HG02973 (cell line): Measurements from ENCODE around the gene TNFAIP1.
A peak's percentile ranks its signal among the peaks of the same experiment; 100 is the strongest.

Experiments used
- ATAC-seq: cut with Tn5 transposase; IDR thresholded peaks from one replicate; pipeline ENCODE4 v1.9.1; 2021; ENCODE audit warnings: moderate library complexity; ENCODE audit not compliant: unreplicated experiment

The TNFAIP1 gene

DNA sequence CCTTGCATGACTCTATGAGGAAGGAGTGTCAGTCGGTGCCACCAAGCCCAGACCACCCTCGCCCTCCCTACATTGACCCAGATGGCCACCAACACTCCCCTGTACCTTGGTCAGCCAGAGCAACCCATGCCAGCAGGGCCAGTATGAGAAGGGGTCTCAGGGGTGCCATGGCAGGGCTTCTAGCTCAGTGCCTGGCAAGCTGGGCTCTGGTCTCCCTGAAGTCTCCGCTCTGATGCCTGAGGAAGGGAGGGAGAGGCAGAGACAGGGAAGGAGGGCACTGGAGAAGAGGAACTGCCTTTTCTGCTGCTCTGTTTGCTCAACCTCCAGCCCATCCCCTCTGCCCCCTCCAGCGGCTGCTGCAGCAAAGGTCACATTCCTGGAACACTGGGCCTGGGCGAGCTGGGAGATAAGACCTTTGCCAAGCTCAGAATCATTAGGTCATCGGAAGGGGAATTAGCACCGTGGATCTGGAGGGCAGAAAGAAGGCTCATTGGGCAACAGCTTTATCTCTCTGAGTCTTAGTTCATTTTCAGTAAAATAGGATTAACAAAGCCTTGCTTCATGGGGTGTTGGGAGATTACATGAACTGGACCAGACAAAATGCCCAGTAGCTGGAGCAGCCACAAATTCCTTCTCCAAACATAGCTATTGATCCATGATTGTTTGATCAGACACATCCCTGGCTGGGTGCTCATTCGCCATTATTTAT, 34.6 kb downstream of the TNFAIP1 start, which contains the start of gene VTN:
Gene VTN, minus strand, starts transcription at position 273 of the 709 bp plus-strand sequence. Its CDS starts 104 bp downstream, at position 169.
- no peak for ATAC-seq

DNA sequence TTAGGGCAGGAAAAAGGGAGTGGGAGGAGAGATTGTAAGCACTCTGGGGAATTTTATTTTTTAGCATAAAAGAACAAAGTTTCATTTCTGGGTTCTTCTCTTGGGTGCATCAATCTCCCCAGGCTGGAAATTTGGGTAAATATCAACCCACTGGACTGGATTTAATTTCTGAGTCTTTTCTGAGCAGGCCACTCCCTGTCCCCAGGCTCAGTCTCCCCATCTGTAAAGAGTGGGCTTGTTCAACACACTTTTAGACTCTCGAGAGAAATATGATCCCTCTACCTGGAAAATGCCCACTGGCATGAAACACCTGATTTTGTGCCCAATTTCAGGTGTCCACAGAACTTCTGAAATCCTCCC, 35.2 kb downstream of the TNFAIP1 start:
- ATAC-seq, result no peak

DNA sequence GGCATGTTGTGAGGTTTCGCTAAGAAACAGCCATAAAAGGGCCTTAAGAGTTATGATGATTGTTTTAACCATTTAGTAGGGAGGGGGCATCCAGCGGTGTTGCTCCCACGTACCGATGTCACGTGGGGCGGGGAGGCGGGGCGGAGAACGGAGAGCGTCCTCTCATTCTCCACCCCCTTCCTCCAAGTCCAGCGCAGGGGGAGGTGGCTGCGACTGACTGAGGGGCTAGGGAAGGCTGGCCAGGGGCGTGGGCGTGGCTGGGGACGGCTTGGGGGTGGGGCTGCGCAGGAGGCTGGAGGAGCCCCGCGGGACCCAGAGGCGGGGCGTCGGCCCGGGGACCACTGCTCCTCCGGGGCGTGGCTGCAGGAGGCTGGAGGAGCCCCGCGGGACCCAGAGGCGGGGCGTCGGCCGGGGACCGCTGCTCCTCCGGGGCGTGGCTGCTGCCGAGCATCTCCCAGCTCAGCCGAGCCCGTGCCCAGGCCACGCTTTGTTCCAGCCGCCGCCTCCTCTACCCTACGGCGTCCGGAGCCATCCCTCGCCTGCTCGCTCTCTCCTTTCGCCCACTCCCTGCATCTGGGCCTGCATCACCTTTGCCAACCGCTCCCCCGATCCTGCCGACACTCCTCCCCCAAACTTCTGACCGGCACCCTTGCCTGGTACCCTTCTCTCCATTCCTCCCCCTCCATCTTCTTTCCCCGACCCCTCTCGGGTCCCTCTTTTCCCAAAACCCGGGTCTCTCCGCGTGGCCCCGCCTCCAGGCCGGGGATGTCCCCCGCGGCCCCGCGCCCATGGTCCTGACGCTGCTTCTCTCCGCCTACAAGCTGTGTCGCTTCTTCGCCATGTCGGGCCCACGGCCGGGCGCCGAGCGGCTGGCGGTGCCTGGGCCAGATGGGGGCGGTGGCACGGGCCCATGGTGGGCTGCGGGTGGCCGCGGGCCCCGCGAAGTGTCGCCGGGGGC, 36.0 kb downstream of the TNFAIP1 start, which contains the start of gene SARM1:
Gene SARM1, plus strand, starts transcription at position 450 of the 958 bp plus-strand sequence. Its CDS starts 339 bp downstream, at position 789.
- peak; percentile 70 for ATAC-seq

DNA sequence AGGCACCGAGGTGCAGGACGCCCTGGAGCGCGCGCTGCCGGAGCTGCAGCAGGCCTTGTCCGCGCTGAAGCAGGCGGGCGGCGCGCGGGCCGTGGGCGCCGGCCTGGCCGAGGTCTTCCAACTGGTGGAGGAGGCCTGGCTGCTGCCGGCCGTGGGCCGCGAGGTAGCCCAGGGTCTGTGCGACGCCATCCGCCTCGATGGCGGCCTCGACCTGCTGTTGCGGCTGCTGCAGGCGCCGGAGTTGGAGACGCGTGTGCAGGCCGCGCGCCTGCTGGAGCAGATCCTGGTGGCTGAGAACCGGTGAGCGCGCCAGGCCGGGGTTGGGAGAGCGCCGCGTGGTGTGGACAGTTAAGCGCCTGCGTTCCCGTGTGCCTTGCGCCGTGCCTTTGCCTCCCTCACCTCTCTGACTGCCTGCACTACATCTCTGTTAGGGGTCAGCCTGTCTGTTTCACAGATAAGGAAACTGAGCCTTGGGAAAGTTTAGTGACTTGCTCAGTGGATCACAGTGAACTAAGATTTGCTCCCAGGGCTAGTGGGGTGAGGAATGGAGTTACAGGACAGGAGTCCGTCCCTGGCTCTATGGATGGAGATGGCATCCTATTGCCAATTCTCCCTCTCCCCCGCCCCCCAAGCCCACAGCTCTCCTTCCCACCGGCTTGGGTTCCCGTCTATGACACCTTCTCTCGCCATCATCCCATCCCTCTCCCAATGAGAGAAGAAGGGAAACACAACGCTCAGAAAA, 36.8 kb downstream of the TNFAIP1 start:
- no peak for ATAC-seq

DNA sequence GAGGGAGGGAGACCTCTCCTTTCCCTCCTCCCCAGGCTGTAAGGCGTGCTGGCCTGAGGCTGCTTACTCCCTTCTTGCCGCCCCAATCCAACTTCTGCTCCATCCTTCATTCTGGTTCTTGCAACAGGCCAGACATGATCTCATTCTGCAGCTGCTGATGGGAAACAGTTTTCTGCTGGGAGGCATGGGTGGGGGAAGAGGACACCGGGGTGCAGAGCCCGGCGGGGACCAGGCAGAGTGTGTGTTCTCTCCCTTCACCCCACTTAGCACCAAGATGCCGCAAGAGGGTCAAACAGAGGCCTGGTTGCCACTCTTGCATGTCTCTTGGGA, 37.3 kb downstream of the TNFAIP1 start:
- no peak for ATAC-seq

DNA sequence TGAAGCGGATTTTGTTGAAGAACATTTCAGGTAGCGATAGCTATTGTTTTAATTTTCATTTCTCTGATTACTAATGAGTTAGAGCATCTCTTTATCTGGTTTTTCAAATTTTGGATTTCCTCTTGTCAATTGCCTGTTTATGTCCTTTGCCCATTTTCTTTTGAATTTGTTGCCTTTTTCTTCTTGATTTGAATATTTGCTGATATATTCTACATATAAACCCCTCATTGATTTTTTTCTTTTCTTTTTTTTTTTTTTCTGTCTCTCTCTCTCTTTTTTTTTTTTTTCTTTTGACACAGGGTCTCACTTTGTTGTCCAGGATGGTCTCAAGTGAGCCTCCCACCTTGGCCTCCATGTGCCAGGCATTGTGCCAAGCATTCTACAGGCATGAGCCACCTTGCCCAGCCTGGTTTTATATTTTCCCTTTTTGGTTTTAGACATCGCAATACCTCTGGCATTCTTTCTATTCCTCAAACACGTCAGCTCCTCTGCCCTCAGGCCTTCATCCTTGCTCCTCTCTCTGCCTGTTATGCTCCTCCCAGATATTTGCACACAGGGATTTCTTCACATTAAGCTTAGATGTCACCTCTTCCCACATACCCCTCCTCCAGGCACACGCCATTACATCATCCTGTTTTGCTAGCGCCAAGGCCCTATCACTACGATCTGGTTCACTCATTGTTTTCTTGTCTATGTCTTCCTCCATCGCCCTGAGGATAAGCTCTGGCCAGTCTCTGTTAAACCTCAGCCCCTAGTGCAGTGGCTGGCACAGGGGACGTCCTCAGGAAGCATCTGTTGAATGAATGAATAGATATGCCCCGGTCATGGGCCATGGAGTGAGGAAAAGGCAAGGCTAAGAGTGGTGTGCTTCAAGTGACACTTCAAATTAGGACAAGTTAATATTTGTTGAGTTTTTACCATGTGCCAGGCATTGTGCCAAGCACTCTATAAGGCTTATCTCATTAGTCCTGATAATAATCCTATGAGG, 44.5 kb downstream of the TNFAIP1 start:
- ATAC-seq, result no peak

DNA sequence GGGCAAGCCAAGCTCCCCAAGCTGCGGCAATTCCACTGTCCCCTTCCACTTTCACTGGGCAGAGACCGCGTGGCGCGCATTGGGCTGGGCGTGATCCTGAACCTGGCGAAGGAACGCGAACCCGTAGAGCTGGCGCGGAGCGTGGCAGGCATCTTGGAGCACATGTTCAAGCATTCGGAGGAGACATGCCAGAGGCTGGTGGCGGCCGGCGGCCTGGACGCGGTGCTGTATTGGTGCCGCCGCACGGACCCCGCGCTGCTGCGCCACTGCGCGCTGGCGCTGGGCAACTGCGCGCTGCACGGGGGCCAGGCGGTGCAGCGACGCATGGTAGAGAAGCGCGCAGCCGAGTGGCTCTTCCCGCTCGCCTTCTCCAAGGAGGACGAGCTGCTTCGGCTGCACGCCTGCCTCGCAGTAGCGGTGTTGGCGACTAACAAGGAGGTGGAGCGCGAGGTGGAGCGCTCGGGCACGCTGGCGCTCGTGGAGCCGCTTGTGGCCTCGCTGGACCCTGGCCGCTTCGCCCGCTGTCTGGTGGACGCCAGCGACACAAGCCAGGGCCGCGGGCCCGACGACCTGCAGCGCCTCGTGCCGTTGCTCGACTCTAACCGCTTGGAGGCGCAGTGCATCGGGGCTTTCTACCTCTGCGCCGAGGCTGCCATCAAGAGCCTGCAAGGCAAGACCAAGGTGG, 45.7 kb downstream of the TNFAIP1 start:
- no peak for ATAC-seq

DNA sequence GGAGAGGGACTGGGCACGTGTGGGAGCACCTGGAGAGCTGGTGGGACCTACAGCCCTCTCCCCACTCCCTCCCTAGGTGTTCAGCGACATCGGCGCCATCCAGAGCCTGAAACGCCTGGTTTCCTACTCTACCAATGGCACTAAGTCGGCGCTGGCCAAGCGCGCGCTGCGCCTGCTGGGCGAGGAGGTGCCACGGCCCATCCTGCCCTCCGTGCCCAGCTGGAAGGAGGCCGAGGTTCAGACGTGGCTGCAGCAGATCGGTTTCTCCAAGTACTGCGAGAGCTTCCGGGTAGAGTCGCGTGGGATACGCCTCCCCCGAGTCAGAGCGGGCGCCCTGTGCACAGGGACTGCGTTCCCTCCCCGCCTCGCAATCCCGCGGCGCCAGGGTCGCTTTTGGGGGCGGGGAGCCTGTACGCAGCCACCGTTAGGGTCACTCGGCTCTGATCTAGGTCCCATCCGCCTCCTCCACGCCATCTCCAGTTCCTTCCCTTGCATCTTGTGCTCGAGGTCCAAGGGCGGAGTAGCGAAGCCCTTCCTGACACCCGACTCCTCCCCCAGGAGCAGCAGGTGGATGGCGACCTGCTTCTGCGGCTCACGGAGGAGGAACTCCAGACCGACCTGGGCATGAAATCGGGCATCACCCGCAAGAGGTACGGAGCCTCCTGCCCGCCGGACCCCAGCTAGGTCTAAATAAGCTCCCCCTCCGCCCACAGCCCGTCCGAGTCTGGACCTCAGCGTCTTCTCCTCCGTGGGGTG, 48.9 kb downstream of the TNFAIP1 start:
- peak; percentile 72 for ATAC-seq

DNA sequence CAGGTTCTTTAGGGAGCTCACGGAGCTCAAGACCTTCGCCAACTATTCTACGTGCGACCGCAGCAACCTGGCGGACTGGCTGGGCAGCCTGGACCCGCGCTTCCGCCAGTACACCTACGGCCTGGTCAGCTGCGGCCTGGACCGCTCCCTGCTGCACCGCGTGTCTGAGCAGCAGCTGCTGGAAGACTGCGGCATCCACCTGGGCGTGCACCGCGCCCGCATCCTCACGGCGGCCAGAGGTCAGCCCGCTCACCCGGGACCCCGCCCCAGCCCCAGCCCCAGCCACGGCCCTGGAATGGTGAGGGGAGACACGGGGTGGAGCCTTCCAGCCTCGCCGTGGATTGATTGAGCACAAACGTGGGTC, 49.5 kb downstream of the TNFAIP1 start:
- ATAC-seq, result peak; percentile 25

DNA sequence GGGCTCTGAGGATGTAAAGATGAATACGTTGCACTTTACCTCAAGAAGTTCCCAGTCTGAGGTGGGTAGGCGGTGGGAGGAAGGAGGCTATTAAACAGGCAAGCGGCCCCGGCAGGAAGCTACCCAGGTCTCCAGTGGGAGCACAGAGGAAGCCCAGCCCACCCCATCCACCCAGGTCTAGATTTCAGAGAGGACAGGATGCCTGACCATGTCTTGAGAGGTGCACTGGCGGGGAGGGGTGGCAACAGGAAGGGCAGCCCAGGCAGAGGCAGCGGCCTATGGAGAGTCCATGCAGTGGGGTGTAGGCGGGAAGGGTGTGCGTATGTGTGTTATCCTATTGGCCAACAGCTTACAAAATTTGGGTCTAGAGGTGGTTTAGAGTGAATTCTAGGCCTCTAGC, 49.8 kb downstream of the TNFAIP1 start:
- no peak for ATAC-seq

DNA sequence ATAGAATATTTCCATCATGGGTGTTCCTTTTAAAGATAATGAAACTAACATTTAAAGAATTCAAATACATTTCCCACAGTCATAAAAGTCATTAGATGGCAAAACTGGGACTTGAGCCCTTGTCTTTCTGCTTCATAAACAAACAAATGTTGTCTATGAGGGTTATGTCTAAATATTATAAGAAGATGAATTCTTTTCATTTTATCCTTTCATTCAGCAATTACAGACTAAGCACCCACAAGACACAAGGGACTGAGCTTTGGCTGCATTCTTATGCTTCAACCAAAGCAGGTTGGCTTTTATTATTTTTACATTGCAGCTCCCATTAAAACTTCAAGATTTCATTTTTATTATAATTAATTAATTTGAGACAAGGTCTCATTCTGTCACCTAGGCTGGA, 50.8 kb downstream of the TNFAIP1 start:
- ATAC-seq, result no peak

DNA sequence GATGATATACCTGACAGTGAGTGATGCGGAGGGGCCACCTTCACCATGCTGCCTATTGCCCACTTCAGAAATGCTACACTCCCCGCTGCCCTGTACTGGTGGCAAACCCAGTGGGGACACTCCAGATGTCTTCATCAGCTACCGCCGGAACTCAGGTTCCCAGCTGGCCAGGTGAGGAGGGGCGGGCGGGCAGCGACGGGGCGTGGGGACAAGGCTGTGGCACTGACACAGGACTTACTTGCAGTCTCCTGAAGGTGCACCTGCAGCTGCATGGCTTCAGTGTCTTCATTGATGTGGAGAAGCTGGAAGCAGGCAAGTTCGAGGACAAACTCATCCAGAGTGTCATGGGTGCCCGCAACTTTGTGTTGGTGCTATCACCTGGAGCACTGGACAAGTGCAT, 52.5 kb downstream of the TNFAIP1 start:
- ATAC-seq, result no peak

DNA sequence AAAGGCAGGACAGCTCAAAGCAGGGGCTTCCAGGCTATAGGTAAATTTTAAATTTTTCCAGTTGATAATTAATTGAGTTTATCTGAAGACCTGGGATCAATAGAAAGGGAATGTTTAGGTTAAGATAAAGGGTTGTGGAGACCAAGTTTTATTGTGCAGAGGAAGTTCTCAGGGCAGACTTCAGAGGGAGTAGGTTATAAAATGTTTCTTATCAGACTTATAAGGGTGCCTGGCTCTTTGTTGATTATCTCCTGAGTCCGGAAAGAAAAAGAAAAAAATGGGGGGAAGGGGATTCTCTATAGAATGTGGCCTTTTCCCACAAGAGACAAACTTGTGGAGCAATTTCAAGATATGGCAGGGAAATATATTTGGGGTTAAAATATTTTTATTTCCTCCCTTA, 54.6 kb downstream of the TNFAIP1 start:
- ATAC-seq, result no peak

DNA sequence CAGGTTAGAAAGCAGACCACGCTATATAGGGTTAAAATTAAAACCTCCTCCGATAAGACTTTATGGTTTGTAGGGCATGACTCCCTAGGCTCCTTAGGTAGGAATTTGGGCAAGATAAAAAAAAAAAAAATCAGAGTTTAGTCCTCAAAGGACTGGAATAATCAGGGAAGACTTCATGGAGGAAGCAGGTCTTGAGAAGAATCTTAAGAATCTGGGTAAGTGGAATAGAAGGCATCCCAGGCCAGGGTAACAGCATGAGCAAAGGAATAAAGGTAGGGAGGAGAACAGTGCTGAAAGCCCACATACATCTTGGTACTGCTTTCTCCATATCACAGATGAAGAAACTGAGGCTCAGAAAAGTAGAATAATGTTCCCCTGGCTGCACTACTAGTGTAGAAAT, 55.0 kb downstream of the TNFAIP1 start:
- no peak for ATAC-seq

DNA sequence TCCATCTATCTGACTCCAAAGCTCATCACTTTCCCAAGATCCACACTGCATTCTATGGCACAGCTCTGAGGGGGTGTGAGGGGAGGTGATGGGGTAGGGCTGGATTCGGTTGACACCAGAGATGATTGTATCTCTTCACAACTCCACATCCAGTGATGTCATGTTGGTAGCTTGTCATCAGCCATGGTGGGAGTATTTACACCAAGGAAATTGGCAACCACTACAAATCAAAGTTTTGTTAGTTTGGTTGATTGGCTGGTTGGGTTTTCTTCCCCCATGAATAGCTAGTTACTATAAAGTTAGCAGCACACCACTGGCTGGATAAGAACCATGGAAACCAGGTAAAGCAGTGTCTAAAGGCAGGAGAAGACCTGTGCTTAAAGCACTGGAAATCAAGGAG, 55.4 kb downstream of the TNFAIP1 start:
- no peak for ATAC-seq

DNA sequence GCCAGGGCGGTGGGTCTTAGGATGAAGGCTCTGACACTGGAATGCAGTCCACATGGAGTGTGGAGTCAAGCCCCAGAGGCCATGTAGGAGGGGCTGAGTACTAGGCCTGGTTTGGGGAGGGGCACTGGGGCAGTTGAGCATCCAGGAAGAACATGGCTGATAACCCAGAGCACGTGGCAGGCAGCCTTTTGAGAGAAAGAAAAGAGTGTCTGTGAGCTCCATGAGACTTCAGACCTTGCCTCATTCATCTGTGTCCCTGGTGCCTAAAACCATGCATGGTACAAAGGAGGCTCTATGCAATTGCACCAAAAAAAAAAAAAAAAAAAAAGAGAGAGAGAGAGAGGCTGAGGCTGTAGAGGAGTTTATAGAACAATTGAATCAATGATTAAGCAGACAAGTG, 55.8 kb downstream of the TNFAIP1 start:
- no peak for ATAC-seq

DNA sequence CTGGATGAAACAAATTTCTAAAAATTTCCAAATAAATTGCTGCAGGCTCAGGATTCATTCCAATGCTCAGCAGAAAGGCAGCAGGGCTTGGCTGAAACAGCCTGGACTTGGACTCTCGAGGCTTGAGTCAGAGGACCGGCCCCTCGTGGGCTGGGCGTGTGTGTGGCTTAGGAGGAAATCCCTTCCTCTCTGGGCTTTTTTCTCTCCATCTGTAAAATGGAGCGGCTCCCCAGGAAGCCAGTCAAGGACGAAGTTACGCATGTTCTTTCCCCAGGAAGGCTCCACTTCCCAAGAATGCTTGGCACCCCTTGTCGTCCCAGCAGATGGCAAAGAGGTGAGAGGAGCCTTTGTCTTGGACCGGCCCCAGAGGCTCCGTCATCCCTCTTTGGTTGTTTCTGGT, 56.9 kb downstream of the TNFAIP1 start:
- ATAC-seq, result no peak

DNA sequence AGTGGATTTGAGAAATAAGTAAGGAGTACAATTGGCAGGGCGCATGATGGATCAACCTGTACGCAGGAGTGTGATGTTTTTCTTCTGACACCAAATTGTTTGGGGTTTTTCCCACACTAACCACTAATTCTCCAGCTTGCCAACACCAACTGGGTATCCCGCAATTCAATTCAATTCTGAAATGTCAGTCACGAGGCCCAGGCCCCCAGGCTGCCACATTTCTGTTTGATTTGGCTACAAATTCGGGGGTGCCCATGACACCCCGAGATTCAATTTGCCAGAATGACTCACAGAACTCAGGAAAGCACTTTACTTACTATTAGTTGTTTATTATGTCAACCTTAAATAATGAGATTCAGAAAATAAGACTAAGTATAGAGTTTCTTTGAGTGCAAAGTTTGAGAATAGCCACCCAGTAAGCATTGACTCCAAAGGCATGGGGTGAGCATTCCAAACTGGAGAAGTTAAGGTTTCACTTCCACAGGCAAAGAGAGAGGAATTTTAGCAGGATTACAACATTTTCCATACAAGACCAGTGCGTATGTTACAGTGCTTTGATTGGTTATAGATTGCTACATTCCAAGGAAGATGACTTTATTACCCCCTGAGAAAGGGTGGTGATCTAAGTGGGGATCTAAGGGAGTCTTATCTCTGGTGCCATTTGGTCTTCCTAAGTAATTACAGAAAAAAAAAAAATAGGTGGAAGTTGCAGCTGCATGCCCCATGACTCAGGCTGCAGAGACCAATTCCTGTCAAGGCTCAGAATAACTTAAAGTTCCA, 59.0 kb downstream of the TNFAIP1 start:
- no peak for ATAC-seq
